Subcutaneous abdominal adipose tissue (tissue), 5 donors: ENCODE data around the gene PRSS2.

Experiments used
- H3K27ac ChIP-seq: one replicate; pipeline ENCODE4 v1.7.0; 2013; ENCODE audit warnings: low read depth, mild to moderate bottlenecking, inconsistent platforms, low read length, moderate library complexity
- H3K27me3 ChIP-seq, 5 donors: one replicate each; pipeline ENCODE4 v1.7.0; 2013; ENCODE audit warnings: low read length in 5 of 5, inconsistent platforms in 1 of 5; ENCODE audit not compliant: control insufficient read depth in 5 of 5, insufficient read depth in 4 of 5
- H3K36me3 ChIP-seq, 5 donors: one replicate each; pipeline ENCODE4 v1.7.0; 2013; ENCODE audit warnings: low read length in 5 of 5; ENCODE audit not compliant: control insufficient read depth in 5 of 5, insufficient read depth in 5 of 5
- H3K4me1 ChIP-seq, 5 donors: one replicate each; pipeline ENCODE4 v1.7.0; 2013; ENCODE audit warnings: low read length in 5 of 5, mild to moderate bottlenecking in 3 of 5, moderate library complexity in 1 of 5; ENCODE audit not compliant: control insufficient read depth in 5 of 5, insufficient read depth in 5 of 5
- H3K4me3 ChIP-seq, 5 donors: one replicate each; pipeline ENCODE4 v1.7.0; 2013; ENCODE audit warnings: low read length in 5 of 5, low read depth in 1 of 5
- H3K9ac ChIP-seq, 5 donors: one replicate each; pipeline ENCODE4 v1.7.0; 2013; ENCODE audit warnings: low read length in 5 of 5, mild to moderate bottlenecking in 4 of 5, moderate library complexity in 3 of 5
- H3K9me3 ChIP-seq, 5 donors: one replicate each; pipeline ENCODE4 v1.7.0; 2013; ENCODE audit warnings: low read length in 5 of 5; ENCODE audit not compliant: control insufficient read depth in 5 of 5
- donor health status: healthy.
- donor health status: healthy.
- donor health status: healthy.
- donor health status: healthy.
- donor health status: healthy.

The PRSS2 gene

DNA sequence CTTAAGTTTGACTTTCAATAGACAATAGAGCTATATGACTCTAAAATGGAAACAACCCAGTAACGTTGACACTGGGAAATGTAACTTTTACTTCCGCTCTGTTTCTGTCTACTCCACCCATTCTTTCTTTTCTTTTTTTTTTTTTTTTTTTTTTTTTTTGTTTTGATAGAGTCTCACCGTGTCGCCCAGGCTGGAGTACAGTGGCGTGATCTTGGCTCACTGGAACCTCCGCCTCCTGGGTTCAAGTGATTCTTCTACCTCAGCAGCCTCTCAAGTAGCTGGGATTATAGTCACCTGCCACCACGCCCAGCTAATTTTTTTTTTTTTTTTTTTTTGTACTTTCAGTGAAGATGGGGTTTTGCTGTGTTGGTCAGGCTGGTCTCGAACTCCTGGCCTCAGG, 13.9 kb downstream of the PRSS2 start:
- H3K4me1 ChIP-seq, result peaks cover 0 to 8% (median 4%) of the 10 kb centered on the region in 5 donors
- no peak overlapping the region for H3K4me3 ChIP-seq
- H3K27ac ChIP-seq, result no peak overlapping the region
- H3K9ac ChIP-seq, result no peak overlapping the region
- no peaks in the 10 kb centered on the region for H3K36me3 ChIP-seq
- peaks cover 0 to 14% (median 5%) of the 10 kb centered on the region in 5 donors for H3K27me3 ChIP-seq
- H3K9me3 ChIP-seq, result no peaks in the 10 kb centered on the region

- H3K27me3 ChIP-seq, result peaks cover 0 to 14% (median 3%) of the 10 kb centered on the region in 5 donors
- H3K4me1 ChIP-seq, result peaks cover 0 to 8% (median 4%) of the 10 kb centered on the region in 5 donors
- no peak overlapping the region for H3K4me3 ChIP-seq
- no peak overlapping the region for H3K27ac ChIP-seq
- H3K9ac ChIP-seq, result no peak overlapping the region
- H3K36me3 ChIP-seq, result no peaks in the 10 kb centered on the region
- H3K9me3 ChIP-seq, result no peaks in the 10 kb centered on the region
Measured at GRCh38 chr7:142785841-142786250, 15.1 kb downstream of the PRSS2 start.

- no peak overlapping the region for H3K4me3 ChIP-seq
- no peak overlapping the region for H3K9ac ChIP-seq
- no peaks in the 10 kb centered on the region for H3K9me3 ChIP-seq
- peaks cover 0 to 8% (median 4%) of the 10 kb centered on the region in 5 donors for H3K4me1 ChIP-seq
- H3K36me3 ChIP-seq, result no peaks in the 10 kb centered on the region
- H3K27me3 ChIP-seq, result peaks cover 0 to 14% (median 3%) of the 10 kb centered on the region in 5 donors
- no peak overlapping the region for H3K27ac ChIP-seq
Measured at GRCh38 chr7:142787034-142787768, 16.4 kb downstream of the PRSS2 start.

GRCh38 chr7:142787783-142788182, 17.0 kb downstream of the PRSS2 start:
- Histone ChIP-seq H3K27ac (no peak overlapping the region), H3K4me1 (peaks cover 0 to 7% (median 4%) of the 10 kb centered on the region in 5 donors), H3K4me3 (no peak overlapping the region), H3K36me3 (no peaks in the 10 kb centered on the region), H3K9ac (no peak overlapping the region), H3K9me3 (no peaks in the 10 kb centered on the region), H3K27me3 (peaks cover 0 to 17% (median 9%) of the 10 kb centered on the region in 5 donors)

DNA sequence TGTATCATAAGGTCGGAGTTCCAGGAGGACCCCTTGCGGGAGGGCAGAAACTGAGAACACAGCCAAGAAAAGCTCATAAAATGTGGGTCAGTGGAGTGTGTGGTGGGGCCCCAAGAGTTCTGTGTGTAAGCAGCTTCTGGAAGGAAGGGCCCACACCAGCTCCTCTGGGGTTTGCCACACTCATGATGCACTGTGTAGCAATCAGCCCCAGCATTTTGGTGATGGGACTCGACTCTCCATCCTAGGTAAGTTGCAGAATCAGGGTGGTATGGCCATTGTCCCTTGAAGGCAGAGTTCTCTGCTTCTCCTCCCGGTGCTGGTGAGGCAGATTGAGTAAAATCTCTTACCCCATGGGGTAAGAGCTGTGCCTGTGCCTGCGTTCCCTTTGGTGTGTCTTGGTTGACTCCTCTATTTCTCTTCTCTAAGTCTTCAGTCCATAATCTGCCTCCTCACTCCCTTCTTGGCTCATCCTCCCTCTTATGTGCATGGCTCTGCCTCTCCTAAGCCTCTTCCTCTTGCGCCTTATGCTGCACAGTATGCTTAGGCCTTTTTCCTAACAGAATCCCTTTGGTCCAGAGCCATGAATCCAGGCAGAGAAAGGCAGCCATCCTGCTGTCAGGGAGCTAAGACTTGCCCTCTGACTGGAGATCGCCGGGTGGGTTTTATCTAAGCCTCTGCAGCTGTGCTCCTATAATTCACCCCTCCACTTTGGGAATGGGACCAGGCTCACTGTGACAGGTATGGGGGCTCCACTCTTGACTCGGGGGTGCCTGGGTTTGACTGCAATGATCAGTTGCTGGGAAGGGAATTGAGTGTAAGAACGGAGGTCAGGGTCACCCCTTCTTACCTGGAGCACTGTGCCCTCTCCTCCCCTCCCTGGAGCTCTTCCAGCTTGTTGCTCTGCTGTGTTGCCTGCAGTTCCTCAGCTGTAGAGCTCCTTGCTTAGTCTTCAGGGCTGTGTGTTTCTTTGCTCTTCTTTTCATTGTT, 17.8 kb downstream of the PRSS2 start:
- H3K27ac ChIP-seq, result no peak overlapping the region
- H3K9me3 ChIP-seq, result no peaks in the 10 kb centered on the region
- H3K27me3 ChIP-seq, result peaks cover 0 to 24% (median 12%) of the 10 kb centered on the region in 5 donors
- no peak overlapping the region for H3K9ac ChIP-seq
- no peak overlapping the region for H3K4me3 ChIP-seq
- no peaks in the 10 kb centered on the region for H3K36me3 ChIP-seq
- H3K4me1 ChIP-seq, result no peaks in the 10 kb centered on the region

DNA sequence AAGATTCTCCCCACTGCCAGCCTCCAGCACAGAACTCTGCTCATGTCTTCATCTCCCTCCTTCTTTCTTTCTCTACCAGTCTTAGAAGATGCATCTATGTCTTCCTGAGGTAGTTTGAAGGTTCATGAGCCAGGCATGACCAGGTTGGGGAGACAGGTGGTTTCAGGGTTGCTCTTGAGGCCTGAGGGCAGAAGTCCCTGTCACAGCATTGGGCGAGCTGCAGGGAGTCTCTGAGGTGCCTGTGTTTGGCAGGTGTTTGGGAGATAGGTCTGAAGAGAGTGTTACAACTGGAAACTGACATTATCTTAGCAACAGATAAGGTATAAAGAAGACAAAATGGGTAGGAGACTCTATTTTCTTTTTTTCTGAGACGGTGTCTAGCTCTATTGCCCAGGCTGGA, 18.7 kb downstream of the PRSS2 start:
- H3K27ac ChIP-seq, result no peak overlapping the region
- H3K9me3 ChIP-seq, result no peaks in the 10 kb centered on the region
- H3K4me3 ChIP-seq, result no peak overlapping the region
- no peak overlapping the region for H3K9ac ChIP-seq
- H3K36me3 ChIP-seq, result no peaks in the 10 kb centered on the region
- no peaks in the 10 kb centered on the region for H3K4me1 ChIP-seq
- H3K27me3 ChIP-seq, result peaks cover 3 to 28% (median 13%) of the 10 kb centered on the region in 5 donors

DNA sequence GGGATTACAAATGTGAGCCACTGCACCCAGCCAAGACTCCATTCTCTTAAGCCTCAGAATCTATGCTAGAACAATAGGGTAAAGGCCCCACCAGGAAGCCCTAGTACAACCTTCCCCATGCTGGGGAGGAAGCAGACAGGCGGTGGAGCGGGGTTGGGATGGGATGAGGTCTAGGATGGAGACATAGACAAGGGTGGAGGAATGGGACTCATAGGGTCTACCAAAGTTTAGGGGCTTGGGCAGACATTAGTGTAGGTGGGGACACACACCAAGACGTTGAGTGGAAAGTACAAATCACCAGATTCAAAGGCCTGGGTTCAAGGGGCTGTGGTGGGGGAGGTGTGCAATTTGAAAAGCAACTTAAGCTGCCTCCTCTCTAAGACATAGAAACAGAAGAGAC, 19.3 kb downstream of the PRSS2 start:
- Histone ChIP-seq H3K9me3 (no peaks in the 10 kb centered on the region), H3K27ac (no peak overlapping the region), H3K36me3 (no peaks in the 10 kb centered on the region), H3K27me3 (peaks cover 8 to 28% (median 13%) of the 10 kb centered on the region in 5 donors), H3K4me3 (no peak overlapping the region), H3K9ac (no peak overlapping the region), H3K4me1 (no peaks in the 10 kb centered on the region)

DNA sequence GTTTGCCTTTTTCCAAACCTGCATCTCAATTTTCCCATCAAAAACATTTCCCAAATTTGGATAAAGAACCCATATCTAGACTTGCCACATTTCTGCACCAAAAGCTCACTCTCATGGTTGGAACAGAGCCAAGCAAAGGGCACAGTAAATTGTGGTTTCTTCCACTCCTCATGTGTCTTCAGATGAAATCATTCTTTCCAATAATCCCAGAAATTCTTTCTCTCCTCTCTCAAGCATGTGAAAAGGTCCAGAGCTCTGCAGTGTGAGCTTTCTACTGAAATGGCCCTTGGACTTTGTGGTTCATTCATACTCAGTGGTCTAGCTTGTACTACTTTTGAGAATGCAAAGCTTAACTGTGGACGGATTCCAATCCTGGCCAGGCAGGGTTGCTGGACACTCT, 19.8 kb downstream of the PRSS2 start:
- Histone ChIP-seq H3K27ac (no peak overlapping the region), H3K9me3 (no peaks in the 10 kb centered on the region), H3K36me3 (no peaks in the 10 kb centered on the region), H3K27me3 (peaks cover 13 to 32% (median 18%) of the 10 kb centered on the region in 5 donors), H3K4me1 (no peaks in the 10 kb centered on the region), H3K4me3 (no peak overlapping the region), H3K9ac (no peak overlapping the region)

DNA sequence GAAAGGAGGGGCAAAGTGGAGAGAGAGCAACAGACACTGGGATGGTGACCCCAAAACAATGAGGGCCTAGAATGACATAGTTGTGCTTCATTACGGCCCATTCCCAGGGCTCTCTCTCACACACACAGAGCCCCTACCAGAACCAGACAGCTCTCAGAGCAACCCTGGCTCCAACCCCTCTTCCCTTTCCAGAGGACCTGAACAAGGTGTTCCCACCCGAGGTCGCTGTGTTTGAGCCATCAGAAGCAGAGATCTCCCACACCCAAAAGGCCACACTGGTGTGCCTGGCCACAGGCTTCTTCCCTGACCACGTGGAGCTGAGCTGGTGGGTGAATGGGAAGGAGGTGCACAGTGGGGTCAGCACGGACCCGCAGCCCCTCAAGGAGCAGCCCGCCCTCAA, 20.7 kb downstream of the PRSS2 start:
- H3K36me3 ChIP-seq, result no peaks in the 10 kb centered on the region
- no peak overlapping the region for H3K4me3 ChIP-seq
- no peaks in the 10 kb centered on the region for H3K9me3 ChIP-seq
- H3K27ac ChIP-seq, result no peak overlapping the region
- H3K4me1 ChIP-seq, result peaks cover 0 to 6% (median 4%) of the 10 kb centered on the region in 5 donors
- no peak overlapping the region for H3K9ac ChIP-seq
- peaks cover 18 to 36% (median 28%) of the 10 kb centered on the region in 5 donors for H3K27me3 ChIP-seq

- Histone ChIP-seq H3K4me3 (no peak overlapping the region), H3K27ac (no peak overlapping the region), H3K36me3 (no peaks in the 10 kb centered on the region), H3K9me3 (no peaks in the 10 kb centered on the region), H3K9ac (no peak overlapping the region), H3K27me3 (peaks cover 23 to 36% (median 29%) of the 10 kb centered on the region in 5 donors), H3K4me1 (peaks cover 0 to 12% (median 10%) of the 10 kb centered on the region in 5 donors)
Measured at GRCh38 chr7:142792129-142792528, 21.4 kb downstream of the PRSS2 start.
